ENCODE results near the gene ARFGAP2.

DNA sequence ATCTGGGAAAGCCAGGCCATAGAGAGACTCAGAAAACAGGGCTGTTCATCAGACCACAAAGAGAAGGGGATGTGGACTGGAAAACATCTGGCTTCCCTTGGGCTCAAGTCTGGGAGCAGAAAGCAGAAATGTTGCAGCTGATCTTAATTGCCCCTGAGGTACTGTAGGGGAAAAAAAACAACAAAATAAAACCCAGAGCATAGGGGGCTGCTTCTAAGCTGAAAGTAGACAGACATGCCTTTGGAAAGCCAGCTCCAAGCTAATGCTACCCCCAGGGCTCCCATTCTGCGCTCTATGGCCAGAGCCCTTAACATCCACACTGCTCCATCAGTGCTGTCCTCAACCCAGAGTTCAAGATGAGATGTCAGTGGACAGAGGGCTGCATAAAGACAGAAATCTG lies 11.6 kb upstream of the ARFGAP2 start:
- TF ChIP-seq POLR2A (IDR thresholded peaks at IDR 0.05), result no peak
- TF ChIP-seq, protein P1, sequence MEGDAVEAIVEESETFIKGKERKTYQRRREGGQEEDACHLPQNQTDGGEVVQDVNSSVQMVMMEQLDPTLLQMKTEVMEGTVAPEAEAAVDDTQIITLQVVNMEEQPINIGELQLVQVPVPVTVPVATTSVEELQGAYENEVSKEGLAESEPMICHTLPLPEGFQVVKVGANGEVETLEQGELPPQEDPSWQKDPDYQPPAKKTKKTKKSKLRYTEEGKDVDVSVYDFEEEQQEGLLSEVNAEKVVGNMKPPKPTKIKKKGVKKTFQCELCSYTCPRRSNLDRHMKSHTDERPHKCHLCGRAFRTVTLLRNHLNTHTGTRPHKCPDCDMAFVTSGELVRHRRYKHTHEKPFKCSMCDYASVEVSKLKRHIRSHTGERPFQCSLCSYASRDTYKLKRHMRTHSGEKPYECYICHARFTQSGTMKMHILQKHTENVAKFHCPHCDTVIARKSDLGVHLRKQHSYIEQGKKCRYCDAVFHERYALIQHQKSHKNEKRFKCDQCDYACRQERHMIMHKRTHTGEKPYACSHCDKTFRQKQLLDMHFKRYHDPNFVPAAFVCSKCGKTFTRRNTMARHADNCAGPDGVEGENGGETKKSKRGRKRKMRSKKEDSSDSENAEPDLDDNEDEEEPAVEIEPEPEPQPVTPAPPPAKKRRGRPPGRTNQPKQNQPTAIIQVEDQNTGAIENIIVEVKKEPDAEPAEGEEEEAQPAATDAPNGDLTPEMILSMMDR (IDR thresholded peaks at IDR 0.05), result no peak

Data from esophagus squamous epithelium (tissue), 4 donors.